CD14-positive monocyte (primary cell): Measurements from ENCODE around the gene STX2. TPM values are rescaled to one million over a fixed set of nuclear protein-coding genes. Genes with fewer than 3 reads are reported as not detected.

Experiments used
- DNase-seq, 3 donors: peaks; one replicate each; pipeline ENCODE4 v3.0.0-alpha.2; 2011 to 2022
- H2AFZ ChIP-seq: 2 replicates; pipeline ENCODE4 v1.6.0; 2012; ENCODE audit warnings: mild to moderate bottlenecking, low read depth, low read length, inconsistent platforms; ENCODE audit not compliant: insufficient read depth, poor library complexity, severe bottlenecking
- H3K27ac ChIP-seq, 2 donors: 1 replicate in 1 of 2; 2 replicates in 1 of 2; pipeline ENCODE4 v1.5.1; 2012 to 2013; ENCODE audit warnings: low read length in 2 of 2, control low read depth in 1 of 2, inconsistent platforms in 1 of 2, low read depth in 1 of 2, mild to moderate bottlenecking in 1 of 2
- H3K27me3 ChIP-seq, 2 donors: one replicate each; pipeline versions ENCODE4 v1.6.0 to v1.6.1; 2011 to 2013; ENCODE audit warnings: low read length in 2 of 2; ENCODE audit not compliant: control insufficient read depth in 2 of 2, insufficient read depth in 2 of 2
- H3K36me3 ChIP-seq, 2 donors: replicated peaks in 1 of 2; 1 replicate in 1 of 2; 2 replicates in 1 of 2; pipeline versions ENCODE4 v1.5.1 to v1.6.1; 2012 to 2013; ENCODE audit warnings: low read length in 2 of 2, control low read depth in 1 of 2, inconsistent platforms in 1 of 2, mild to moderate bottlenecking in 1 of 2; ENCODE audit not compliant: insufficient read depth in 2 of 2, control insufficient read depth in 1 of 2
- H3K4me1 ChIP-seq, 2 donors: 1 replicate in 1 of 2; 2 replicates in 1 of 2; pipeline versions ENCODE4 v1.5.1 to v1.6.1; 2012 to 2013; ENCODE audit warnings: low read length in 2 of 2, control low read depth in 1 of 2, inconsistent platforms in 1 of 2, mild to moderate bottlenecking in 1 of 2, moderate library complexity in 1 of 2; ENCODE audit not compliant: insufficient read depth in 2 of 2, control insufficient read depth in 1 of 2
- H3K4me2 ChIP-seq: replicated peaks from 2 replicates; pipeline ENCODE3; 2012; ENCODE audit warnings: low read length, moderate library complexity, mild to moderate bottlenecking; ENCODE audit not compliant: poor library complexity, severe bottlenecking; ENCODE audit errors: extremely low read depth
- H3K4me3 ChIP-seq, 3 experiments: fragments of 200-600 bp in 1 of 3; sonication (generic) in 1 of 3; replicated peaks in 1 of 3; 1 replicate in 2 of 3; 2 replicates in 1 of 3; pipeline ENCODE4 v1.5.1; 2011 to 2013; ENCODE audit warnings: low read length in 3 of 3, mild to moderate bottlenecking in 3 of 3, control low read depth in 2 of 3, low read depth in 2 of 3, inconsistent platforms in 1 of 3, moderate library complexity in 1 of 3
- H3K79me2 ChIP-seq: 2 replicates; pipeline ENCODE4 v1.6.0; 2012; ENCODE audit warnings: mild to moderate bottlenecking, control low read depth, inconsistent platforms, low read length, moderate library complexity; ENCODE audit not compliant: insufficient read depth
- H3K9ac ChIP-seq: 2 replicates; pipeline ENCODE4 v1.6.0; 2017; ENCODE audit warnings: low read length, mild to moderate bottlenecking; ENCODE audit not compliant: insufficient read depth, poor library complexity, severe bottlenecking
- H3K9me3 ChIP-seq, 2 donors: replicated peaks in 1 of 2; 1 replicate in 1 of 2; 2 replicates in 1 of 2; pipeline versions ENCODE4 v1.5.1 to v1.6.1; 2012 to 2013; ENCODE audit warnings: low read length in 2 of 2, control low read depth in 1 of 2; ENCODE audit not compliant: control insufficient read depth in 1 of 2, insufficient read depth in 1 of 2
- H4K20me1 ChIP-seq: 2 replicates; pipeline ENCODE4 v1.6.0; 2012; ENCODE audit warnings: mild to moderate bottlenecking, low read length, control low read depth, moderate library complexity; ENCODE audit not compliant: insufficient read depth
- H3K27ac Mint-ChIP-seq, 7 donors: one replicate each; pipeline ENCODE4 v1.8.0; 2020; ENCODE audit warnings: mild to moderate bottlenecking in 7 of 7, mixed read lengths in 7 of 7, moderate library complexity in 6 of 7, inconsistent platforms in 2 of 7
- H3K27me3 Mint-ChIP-seq, 3 donors: one replicate each; pipeline ENCODE4 v1.8.0; 2021 to 2022; ENCODE audit warnings: low read depth in 3 of 3, mild to moderate bottlenecking in 3 of 3, mixed read lengths in 3 of 3, moderate library complexity in 3 of 3, inconsistent platforms in 1 of 3
- H3K36me3 Mint-ChIP-seq, 2 donors: one replicate each; pipeline ENCODE4 v1.8.0; 2020; ENCODE audit warnings: mixed read lengths in 2 of 2, inconsistent platforms in 1 of 2, mild to moderate bottlenecking in 1 of 2
- H3K4me1 Mint-ChIP-seq: one replicate; pipeline ENCODE4 v1.8.0; 2020; ENCODE audit warnings: mild to moderate bottlenecking, mixed read lengths
- H3K4me3 Mint-ChIP-seq, 2 donors: one replicate each; pipeline ENCODE4 v1.8.0; 2020; ENCODE audit warnings: mild to moderate bottlenecking in 2 of 2, mixed read lengths in 2 of 2, moderate library complexity in 1 of 2
- H3K9me3 Mint-ChIP-seq, 7 donors: one replicate each; pipeline ENCODE4 v1.8.0; 2020 to 2022; ENCODE audit warnings: mixed read lengths in 7 of 7, mild to moderate bottlenecking in 6 of 7, moderate library complexity in 6 of 7, inconsistent platforms in 2 of 7
- WGBS: methylation state at CpG from one replicate; pipeline ENCODE4 v1.1.5; 2013; ENCODE audit warnings: missing lambda C conversion rate; ENCODE audit not compliant: insufficient coverage; 5-methylcytosine and 5-hydroxymethylcytosine counted together
- intact Hi-C, 2 donors: fragments of 100-400 bp; cut with micrococcal nuclease; formaldehyde crosslinking; loops; one replicate each; pipeline versions ENCODE4 v1.15.0 to v1.15.1; 2023
- polyA plus RNA-seq, 3 donors: library from polyadenylated mRNA; depleted of rRNA in 1 of 3; unstranded in 2 of 3; stranded (reverse) in 1 of 3; fragments of 300-500 nt in 2 of 3; fragments of >200 nt in 1 of 3; fragmentation: Illumina TruSeq in 2 of 3; gene quantifications; 1 replicate in 2 of 3; 2 replicates in 1 of 3; pipeline ENCODE4 v1.2.3, GENCODE V29; 2012 to 2021
- small RNA-seq: library from RNA; depleted of rRNA; stranded (forward); fragments of <200 nt; gene quantifications from one replicate; pipeline ENCODE3, GENCODE V24; 2012; ENCODE audit warnings: low read depth; ENCODE audit not compliant: insufficient read length
- TF ChIP-seq, protein P1 (sequence below): fragments of 200-600 bp; IDR thresholded peaks from one replicate; pipeline ENCODE4 v1.8.0; 2022; ENCODE audit warnings: antibody characterized with exemption, mild to moderate bottlenecking

STX2 gene
- polyA plus RNA-seq, 3 donors, result 4.8 to 32.9 (median 7.6) TPM

DNA sequence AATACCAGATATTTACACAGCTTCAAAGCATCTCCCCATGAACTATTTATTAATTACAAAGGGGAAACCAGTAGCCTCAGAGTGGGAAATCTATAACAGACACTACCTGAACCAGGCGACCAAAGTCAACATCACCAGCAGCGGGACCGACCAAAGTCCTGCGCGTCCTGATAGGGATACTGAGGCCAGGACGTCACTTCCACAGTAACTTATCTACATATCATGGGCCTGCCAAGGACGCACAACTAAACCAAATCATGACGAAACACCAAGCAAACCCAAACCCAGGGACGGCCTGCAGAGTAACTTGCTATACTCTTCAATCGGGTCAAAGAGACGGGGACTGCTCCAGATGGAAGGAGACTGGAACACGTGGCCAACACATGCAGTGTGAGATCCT lies 96.9 kb downstream of the STX2 start:
- Histone ChIP-seq H2AFZ (no peak overlapping the region), H3K4me3 (no peak overlapping the region), H3K9ac (no peak overlapping the region), H3K27me3 (no peaks in the 10 kb centered on the region), H4K20me1 (no peaks in the 10 kb centered on the region), H3K79me2 (no peaks in the 10 kb centered on the region), H3K4me2 (no peak overlapping the region), H3K9me3 (peaks cover 0 to 16% of the 10 kb centered on the region in 2 donors), H3K27ac (no peak overlapping the region), H3K36me3 (no peaks in the 10 kb centered on the region), H3K4me1 (no peaks in the 10 kb centered on the region)
- H3K36me3 Mint-ChIP-seq, result no peaks in the 10 kb centered on the region
- intact Hi-C loops, result no loop called here
- DNase-seq, result no peak
- H3K4me1 Mint-ChIP-seq, result no peaks in the 10 kb centered on the region
- WGBS, result 88% methylated on average over 9 of the region's 12 CpGs
- H3K27ac Mint-ChIP-seq, result no peak overlapping the region
- H3K27me3 Mint-ChIP-seq, result peaks cover 5 to 6% (median 5%) of the 10 kb centered on the region in 3 donors
- H3K9me3 Mint-ChIP-seq, result peaks cover 2 to 12% (median 7%) of the 10 kb centered on the region in 7 donors
- TF ChIP-seq, protein P1, sequence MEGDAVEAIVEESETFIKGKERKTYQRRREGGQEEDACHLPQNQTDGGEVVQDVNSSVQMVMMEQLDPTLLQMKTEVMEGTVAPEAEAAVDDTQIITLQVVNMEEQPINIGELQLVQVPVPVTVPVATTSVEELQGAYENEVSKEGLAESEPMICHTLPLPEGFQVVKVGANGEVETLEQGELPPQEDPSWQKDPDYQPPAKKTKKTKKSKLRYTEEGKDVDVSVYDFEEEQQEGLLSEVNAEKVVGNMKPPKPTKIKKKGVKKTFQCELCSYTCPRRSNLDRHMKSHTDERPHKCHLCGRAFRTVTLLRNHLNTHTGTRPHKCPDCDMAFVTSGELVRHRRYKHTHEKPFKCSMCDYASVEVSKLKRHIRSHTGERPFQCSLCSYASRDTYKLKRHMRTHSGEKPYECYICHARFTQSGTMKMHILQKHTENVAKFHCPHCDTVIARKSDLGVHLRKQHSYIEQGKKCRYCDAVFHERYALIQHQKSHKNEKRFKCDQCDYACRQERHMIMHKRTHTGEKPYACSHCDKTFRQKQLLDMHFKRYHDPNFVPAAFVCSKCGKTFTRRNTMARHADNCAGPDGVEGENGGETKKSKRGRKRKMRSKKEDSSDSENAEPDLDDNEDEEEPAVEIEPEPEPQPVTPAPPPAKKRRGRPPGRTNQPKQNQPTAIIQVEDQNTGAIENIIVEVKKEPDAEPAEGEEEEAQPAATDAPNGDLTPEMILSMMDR, result no peak
- H3K4me3 Mint-ChIP-seq, result no peak overlapping the region

Small RNAs within 50 kb of the gene (small RNA-seq; reads per million reads assigned to genes)
- not detected for gene RNU6-1077P

Other genes with a start within 250 kb of the STX2 start
- not detected for gene RIMBP2, start 123.0 kb downstream of the STX2 start, polyA plus RNA-seq
- 100 to 1,000 TPM; 197 to 443 (median 366) TPM for gene RAN, start 32.8 kb upstream of the STX2 start, polyA plus RNA-seq
- 10 to 100 TPM in 1 of 3 donors, 1 to 10 TPM in 2; 4.7 to 17.9 (median 4.9) TPM for gene ADGRD1, start 114.7 kb upstream of the STX2 start, polyA plus RNA-seq